Cortex of kidney (tissue), 1 donor: Measurements from ENCODE around the gene FAM181A.

Experiments
- DNase-seq: peaks from one replicate; lab custom pipeline; 2025; lab: John Stamatoyannopoulos, UW

FAM181A gene

DNA sequence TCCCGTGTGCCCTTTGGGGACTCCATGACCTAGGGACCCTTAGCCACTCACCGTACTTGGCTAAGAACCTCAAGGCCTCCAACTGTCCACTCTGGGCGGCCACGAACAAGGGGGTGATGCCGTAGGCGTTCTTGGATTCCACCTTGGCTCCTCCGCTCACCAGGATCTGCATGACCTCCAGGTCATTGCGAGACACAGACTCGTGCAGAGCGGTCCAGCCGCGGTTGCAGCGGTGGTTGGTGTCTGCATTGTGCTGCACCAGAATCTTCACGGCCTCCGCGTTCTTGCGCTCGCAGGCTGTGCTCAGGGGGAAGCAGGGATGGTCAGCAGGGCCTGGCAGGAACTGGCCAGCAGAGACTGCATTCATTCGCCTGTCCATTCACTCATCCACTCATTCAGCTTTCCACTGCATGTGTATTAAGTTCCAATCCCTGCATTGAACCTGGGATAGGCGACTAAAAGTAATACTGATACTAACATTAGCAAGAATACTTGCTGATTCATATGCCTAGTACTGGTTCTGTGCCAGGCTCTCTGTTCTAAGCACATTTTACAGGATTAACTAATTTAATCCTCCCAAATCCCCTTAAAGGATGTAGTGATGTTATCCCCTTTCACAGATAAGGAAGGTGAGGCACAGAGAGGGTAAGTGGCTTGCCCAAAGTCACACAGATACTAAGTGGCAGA lies 23.9 kb downstream of the FAM181A start:
- no peak for DNase-seq

- no peak for DNase-seq
Observed at GRCh38 chr14:93951635-93952540, 24.7 kb downstream of the FAM181A start.

DNA sequence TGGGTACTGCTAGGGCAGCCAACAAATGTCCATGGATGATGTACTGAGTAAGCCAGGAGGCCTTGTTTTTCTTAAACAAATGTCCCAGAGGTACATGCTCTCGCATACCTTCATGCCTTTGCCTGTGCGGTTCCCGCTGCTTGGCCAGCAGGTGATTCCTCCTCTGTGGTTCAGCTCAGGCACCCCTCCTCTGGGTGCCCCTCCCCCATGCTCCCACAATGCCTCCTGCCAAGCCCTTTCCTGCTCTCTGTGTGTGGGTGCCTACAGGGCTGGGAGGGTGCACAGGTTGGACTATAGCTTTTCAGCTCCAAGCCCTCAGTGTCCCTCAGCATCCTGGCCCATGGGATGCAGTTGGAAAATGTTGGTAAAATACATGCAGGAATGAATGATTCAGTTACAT lies 25.7 kb downstream of the FAM181A start:
- no peak for DNase-seq

- DNase-seq: no peak
Observed at GRCh38 chr14:93953263-93953662, 26.1 kb downstream of the FAM181A start.

DNA sequence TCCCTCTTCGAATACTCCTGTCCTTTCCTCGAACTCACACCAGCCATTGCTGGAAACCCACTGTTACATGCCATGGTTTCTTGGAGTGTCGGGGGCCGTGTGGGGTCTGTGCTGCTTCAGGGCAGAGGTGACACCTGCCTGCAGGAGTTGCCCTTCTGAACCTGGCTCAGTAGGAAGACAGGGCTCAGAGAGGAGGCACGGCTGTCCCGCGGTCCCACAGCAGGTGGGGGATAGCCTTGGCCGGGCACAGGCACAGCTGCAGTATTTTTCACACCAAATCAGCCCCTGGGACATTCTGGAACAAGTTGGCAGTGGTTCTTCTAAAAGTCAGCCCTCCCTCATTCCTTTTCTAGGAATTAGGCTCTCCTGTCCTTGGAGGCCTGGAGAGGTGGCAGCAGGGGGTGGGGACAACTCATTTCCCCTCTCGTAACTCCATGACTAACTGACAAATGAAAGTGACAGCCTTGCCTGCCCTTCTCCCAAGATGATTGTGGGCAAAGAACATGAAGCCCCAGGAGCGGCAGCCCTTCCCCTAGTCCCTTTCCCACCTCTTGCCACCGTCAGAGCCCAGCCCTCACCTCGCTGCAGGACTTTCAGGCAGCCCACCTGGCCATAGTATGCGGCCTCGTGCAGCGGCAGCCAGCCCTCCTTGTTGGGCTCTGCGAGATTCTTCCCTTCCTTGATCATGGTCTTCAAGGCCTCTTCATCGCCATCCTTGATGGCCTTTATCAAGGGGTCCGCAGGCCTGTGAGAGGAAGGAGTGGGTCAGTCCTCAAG lies 26.8 kb downstream of the FAM181A start:
- no peak for DNase-seq

DNA sequence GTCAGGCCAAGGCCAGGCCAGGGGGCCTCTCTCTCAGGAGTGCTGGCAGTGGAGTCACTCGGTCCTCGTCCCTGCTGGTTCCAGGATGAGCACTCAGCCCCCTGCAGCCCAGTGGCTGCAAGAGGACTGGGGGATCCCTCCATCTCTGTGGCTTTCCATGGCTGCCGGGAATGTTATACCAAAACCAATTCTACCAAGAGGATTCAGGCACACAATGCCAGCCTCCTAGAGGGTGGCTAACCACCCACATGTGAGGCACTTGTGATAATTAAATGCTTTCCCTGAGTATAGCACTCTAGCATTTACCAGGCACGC lies 27.3 kb downstream of the FAM181A start:
- no peak for DNase-seq

DNA sequence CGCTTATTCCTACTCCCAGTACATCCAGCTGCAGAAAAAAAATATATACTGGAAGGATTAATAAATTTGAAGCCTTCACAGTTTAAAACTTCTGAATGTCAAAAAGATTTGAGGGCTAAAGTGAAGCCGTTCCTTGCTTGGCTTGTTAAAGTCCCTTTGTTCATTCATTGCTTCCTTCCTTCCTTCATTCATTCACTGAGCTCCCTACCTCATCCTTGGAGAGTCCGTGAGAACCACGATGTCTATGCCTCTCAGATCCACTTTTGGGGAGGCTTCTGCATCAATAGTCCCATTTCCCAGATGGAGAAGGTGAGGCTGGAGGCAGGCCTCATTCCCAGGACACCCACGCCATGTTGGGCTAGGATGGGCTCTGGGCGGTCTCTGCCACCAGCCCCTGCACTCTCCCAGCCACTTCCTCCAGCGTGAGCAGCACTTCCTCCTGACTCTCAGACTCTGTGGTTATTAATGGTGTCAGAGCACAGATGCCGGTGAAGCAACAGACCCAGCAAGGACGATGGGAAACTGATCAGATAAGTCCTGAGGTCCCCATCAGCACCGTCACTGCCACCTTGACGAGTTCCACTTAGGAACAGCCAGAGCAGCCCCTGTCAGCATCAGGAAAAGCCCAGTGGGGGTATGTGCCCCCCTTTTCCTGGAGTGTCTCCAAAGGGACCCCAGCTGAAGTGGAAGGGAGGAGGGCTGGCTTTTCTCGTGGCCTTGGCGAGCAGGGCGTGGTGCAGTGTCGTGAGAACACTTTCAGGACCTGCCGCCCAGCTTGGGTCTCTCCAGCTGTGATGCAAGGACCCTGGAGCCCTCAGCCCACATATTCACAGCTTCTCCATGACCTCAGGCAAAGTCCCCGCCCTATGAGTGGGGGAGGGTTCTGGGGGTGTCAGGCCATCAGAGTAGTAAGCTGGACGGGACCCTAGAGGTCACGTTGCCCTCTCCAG lies 28.0 kb downstream of the FAM181A start:
- DNase-seq: no peak

GRCh38 chr14:93955850-93956481 lies 28.8 kb downstream of the FAM181A start:
- no peak for DNase-seq

DNA sequence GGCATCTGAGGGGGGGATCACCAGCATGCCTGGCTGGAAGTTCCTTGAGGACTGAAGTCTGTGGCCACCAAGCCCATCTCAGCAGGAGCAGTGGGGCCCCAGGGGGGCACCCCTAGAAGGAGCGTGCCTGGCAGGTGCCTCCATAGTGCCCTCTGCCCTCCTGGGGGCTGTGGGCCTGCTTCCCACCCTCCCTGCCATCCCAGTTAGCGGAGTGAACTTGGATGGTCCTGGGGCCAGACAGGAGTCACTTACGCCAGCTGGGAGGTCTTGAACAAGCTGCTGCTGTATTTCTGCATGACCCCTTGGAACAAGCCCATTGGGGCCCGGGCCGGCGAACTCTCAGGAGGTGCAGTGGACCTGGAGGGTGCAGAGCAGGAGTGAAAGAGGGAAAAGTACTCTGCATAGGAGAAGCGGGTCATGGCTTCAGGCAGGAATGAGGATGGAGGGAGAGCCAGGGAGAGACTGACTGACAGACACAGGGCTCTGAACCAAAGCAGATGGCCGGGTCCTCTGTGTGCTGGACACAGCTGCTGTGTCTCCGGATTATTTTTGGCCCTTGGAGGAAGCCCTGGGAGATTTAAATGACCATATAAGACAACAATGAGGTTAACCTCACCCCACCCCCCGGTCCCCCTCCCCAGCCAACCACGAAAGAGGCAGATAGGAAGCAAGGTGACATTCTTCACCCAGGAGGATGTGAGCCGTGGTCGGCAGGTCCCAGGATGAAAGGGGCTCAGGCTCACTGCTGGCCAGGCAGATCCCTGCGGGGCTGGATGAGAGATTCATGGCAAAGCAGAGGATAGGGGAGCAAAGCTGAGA lies 29.6 kb downstream of the FAM181A start:
- no peak for DNase-seq

DNA sequence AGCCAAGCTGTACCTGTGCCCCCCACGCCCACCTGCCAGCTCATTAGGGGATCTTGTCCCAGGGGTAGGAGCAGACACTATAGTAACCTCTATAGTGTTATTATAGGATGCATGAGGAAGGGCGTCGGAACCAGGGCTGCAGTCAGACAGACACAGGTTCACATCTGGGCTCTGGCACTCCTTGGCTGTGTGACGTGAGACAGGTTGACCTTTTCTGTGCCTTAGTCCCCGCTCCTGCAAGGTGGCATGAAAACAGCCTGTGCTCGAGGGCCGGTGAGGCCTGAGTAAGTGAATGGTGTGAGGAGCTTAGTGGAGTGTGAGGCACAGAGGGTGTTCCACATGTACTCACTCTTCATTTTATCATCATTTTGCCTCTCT lies 30.2 kb downstream of the FAM181A start:
- DNase-seq: no peak

DNA sequence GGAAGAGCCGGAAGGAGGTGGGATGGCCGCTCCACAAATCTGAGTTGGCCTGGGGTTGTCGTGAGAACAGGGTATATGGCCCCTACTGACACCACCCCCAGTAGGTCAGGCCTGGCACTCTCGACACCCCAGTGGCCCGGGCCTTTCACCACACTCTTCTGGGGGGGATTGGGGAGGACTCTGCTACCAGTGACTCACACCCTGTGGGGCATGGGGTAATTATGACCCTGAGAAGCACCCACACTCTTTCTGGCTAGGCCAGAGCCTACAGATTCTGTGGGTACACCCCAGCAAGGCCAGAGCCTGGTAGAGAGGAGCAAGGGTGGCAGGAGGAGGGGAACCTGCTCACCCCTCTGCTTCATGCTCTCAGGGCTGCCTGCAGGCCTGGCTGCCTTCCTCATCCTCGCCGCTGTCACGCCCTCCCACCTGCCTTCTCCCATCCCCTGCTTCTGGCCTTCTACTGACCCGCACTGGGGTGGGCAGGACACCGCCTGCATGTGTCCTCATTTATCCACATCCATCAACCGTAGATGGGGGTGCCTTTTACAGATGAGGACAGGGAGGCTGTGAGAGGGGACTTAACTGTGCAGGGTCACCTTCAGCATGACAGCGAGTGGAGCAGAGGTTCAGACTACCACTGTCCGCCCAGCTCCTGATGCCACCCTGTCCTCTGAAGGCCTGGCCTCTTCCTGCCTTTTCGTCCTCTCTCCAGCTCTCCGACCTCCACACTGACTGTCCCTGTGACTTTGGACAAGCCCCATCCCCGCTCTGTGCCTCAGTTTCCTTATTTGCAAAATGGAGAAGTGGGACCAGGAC lies 30.8 kb downstream of the FAM181A start:
- DNase-seq: no peak

- no peak for DNase-seq
Observed at GRCh38 chr14:93958567-93959238, 31.6 kb downstream of the FAM181A start.

DNA sequence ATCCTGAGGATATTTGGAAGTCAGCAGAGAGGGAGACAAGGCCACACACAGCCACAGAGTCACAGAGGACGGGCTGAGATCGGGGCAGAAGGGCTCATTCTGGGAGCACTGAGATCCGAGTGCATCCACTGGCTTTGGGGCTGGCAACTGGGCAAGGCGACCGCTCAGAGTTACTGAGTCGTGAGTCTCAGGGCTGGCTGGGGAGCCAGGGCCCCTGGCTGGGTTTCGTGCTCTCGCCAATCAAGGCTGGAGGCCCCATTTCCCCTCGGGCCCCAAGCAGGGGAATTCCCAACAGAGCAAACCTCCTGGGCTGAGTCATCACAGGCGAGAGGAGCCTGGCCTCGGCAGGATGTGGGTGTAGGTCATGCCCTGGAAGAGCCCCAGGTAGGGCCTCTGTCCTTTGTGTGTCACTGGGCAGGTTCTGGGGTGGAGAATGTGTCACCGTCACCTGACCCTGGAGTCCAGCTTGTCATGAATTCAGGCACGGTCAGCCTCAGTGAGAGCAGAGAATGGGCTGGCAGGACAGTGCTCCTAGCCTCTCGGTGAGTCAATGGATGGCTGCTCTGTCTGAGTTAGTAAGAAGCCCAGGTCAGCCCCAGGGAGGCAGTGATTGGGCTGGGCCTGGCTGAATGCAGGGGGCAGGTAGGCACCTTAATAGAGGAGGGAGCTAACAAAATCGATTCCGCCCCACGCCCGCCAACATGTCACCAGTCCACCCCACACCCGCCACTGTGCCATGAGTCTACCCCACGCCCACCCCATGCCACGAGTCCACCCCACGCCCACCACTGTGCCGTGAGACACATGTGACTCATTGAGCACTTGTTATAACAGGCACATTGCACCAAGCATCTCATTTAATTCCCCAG lies 32.3 kb downstream of the FAM181A start:
- DNase-seq: no peak

DNA sequence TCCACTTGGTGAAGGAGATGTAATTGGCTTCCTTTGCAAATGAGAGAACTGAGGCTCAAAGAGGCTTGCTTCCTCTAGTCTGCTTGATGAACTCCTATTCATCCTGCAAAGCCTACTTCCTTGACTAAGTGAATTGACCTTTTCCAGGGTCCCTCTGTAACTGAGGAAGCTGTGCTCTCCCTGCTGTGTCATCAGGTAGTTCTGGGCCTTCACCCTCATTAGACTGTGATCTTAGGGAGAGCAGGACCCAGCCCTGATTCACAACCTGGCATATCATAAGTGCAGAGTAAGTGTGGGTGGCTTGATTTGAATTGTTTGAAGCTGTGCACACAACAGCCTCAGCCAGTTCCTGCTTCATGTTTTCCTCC lies 32.9 kb downstream of the FAM181A start:
- DNase-seq: no peak

- no peak for DNase-seq
Observed at GRCh38 chr14:93960774-93961438, 33.8 kb downstream of the FAM181A start.

DNA sequence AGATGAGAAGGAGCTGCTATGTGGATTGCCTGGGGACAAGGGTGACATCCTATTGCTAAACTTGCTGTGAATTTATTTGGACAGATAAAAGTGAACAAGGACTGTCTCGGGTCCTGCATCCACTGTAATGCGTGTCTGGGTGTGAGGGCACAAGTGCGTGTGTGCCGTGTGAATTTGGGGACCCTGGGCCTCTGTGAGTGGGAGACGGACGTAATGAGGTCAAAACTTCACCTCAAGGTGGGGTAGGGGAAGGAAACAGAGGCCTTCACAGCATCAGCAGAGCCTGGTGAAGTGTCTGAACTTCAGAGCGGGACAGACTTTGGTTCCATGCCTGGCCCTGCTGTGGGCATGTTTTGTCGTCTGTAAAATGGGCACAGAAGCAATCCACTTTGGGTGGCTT lies 34.5 kb downstream of the FAM181A start:
- DNase-seq: no peak
